Panc1 (cell line): ENCODE data around the gene MTOR. TPM values are rescaled to one million over a fixed set of nuclear protein-coding genes. Genes with fewer than 3 reads are reported as not detected.

Experiments used
- ATAC-seq: fragments of 200-7000 bp; cut with Tn5 transposase; 2 replicates; pipeline ENCODE4 v1.9.1; 2020; ENCODE audit warnings: mild to moderate bottlenecking, moderate library complexity
- BruUV-seq: library from RNA; stranded (reverse); fragments of 400-500 nt; replicated peaks from 2 replicates; lab custom pipeline; 2021; lab: Mats Ljungman, UMichigan
- CTCF ChIA-PET: fragments of 300-600 bp; sonication (Branson Sonifier 250); formaldehyde crosslinking; loops from one replicate; lab custom pipeline; 2022; ENCODE audit warnings: antibody characterized with exemption; lab: Charles Lee
- POLR2A ChIA-PET: fragments of 300-600 bp; sonication (Branson Sonifier 250); formaldehyde crosslinking; loops from one replicate; lab custom pipeline; 2022; ENCODE audit warnings: antibody characterized with exemption; lab: Charles Lee
- DNase-seq: peaks from one replicate; pipeline ENCODE4 v3.0.0-alpha.2; 2010; ENCODE audit warnings: low read depth, low spot score
- H3K27ac ChIP-seq: 2 replicates; pipeline ENCODE4 v1.5.1; 2011; ENCODE audit warnings: mild to moderate bottlenecking, low read length, inconsistent platforms
- H3K27me3 ChIP-seq: fragments of 200-500 bp; sonication (Bioruptor generic); 2 replicates; pipeline ENCODE4 v1.6.0; 2014; ENCODE audit warnings: low read length, inconsistent platforms; ENCODE audit not compliant: control insufficient read depth, insufficient read depth
- H3K36me3 ChIP-seq: fragments of 200-500 bp; sonication (Bioruptor generic); 2 replicates; pipeline ENCODE4 v1.5.1; 2014; ENCODE audit warnings: inconsistent platforms, mild to moderate bottlenecking, low read length, moderate library complexity; ENCODE audit not compliant: control insufficient read depth, insufficient read depth
- H3K4me1 ChIP-seq: 2 replicates; pipeline ENCODE4 v1.5.1; 2011; ENCODE audit warnings: inconsistent platforms, mild to moderate bottlenecking, low read length, moderate library complexity; ENCODE audit not compliant: control insufficient read depth, insufficient read depth
- H3K4me3 ChIP-seq, 2 experiments: 2 replicates each; pipeline ENCODE4 v1.5.1; 2011 to 2012; ENCODE audit warnings: low read depth in 2 of 2, low read length in 2 of 2, mild to moderate bottlenecking in 2 of 2, inconsistent platforms in 1 of 2, moderate library complexity in 1 of 2
- H3K9me3 ChIP-seq: fragments of 200-500 bp; sonication (Bioruptor generic); 2 replicates; pipeline ENCODE4 v1.5.1; 2014; ENCODE audit warnings: low read depth, mild to moderate bottlenecking, inconsistent platforms, low read length, moderate library complexity; ENCODE audit not compliant: control insufficient read depth, insufficient read depth
- POLR2AphosphoS5 ChIP-seq: IDR thresholded peaks from 2 replicates; pipeline ENCODE4 v1.6.1; 2012; ENCODE audit warnings: mild to moderate bottlenecking, low read depth, low read length, moderate library complexity
- SIN3A ChIP-seq: IDR thresholded peaks from 2 replicates; pipeline ENCODE4 v1.6.1; 2012; ENCODE audit warnings: low read depth, mild to moderate bottlenecking, low read length, moderate library complexity, borderline replicate concordance; ENCODE audit not compliant: insufficient read depth
- TCF7L2 ChIP-seq: IDR thresholded peaks from 2 replicates; pipeline ENCODE4 v1.6.1; 2011; ENCODE audit warnings: mild to moderate bottlenecking, low read depth, low read length, inconsistent platforms
- in situ Hi-C: cut with HindIII; loops from 2 replicates; pipeline ENCODE4 v1.10.0; 2016; ENCODE audit warnings: low sequenced_read_pairs, low pct_unique_long_range_greater_than_20kb
- intact Hi-C: fragments of 100-400 bp; cut with micrococcal nuclease; formaldehyde crosslinking; loops from one replicate; pipeline ENCODE4 v1.10.0; 2022; ENCODE audit not compliant: unreplicated experiment
- total RNA-seq: library from RNA; stranded (reverse); gene quantifications from one replicate; pipeline ENCODE4 v1.2.1, GENCODE V29; 2021; ENCODE audit not compliant: unreplicated experiment
- TF ChIP-seq, protein P1 (sequence below), 2 experiments: IDR thresholded peaks; 2 replicates each; pipeline ENCODE4 v1.6.1; 2011 to 2012; ENCODE audit warnings: low read depth in 2 of 2, control low read depth in 1 of 2, low read length in 1 of 2, mild to moderate bottlenecking in 1 of 2, moderate library complexity in 1 of 2; ENCODE audit not compliant: insufficient read depth in 1 of 2
- TF ChIP-seq, protein P2 (sequence below): fragments of 450-650 bp; IDR thresholded peaks from 2 replicates; pipeline ENCODE4 v1.5.1; 2017; ENCODE audit warnings: mild to moderate bottlenecking

Gene MTOR
- total RNA-seq, 1 experiment from 2014 or later: 71.2 TPM

- Histone ChIP-seq H3K9me3 (no peaks in the 10 kb centered on the region), H3K4me3 (no peak overlapping the region), H3K27me3 (no peaks in the 10 kb centered on the region), H3K4me1 (no peaks in the 10 kb centered on the region), H3K27ac (no peak overlapping the region; the same call in 1 of the 2 replicates), H3K36me3 (peaks cover 19% of the 10 kb centered on the region)
- ATAC-seq: no peak
- in situ Hi-C loops: no loop called here
- intact Hi-C loops: no loop called here
- TF ChIP-seq TCF7L2: no peak
- TF ChIP-seq, protein P1, sequence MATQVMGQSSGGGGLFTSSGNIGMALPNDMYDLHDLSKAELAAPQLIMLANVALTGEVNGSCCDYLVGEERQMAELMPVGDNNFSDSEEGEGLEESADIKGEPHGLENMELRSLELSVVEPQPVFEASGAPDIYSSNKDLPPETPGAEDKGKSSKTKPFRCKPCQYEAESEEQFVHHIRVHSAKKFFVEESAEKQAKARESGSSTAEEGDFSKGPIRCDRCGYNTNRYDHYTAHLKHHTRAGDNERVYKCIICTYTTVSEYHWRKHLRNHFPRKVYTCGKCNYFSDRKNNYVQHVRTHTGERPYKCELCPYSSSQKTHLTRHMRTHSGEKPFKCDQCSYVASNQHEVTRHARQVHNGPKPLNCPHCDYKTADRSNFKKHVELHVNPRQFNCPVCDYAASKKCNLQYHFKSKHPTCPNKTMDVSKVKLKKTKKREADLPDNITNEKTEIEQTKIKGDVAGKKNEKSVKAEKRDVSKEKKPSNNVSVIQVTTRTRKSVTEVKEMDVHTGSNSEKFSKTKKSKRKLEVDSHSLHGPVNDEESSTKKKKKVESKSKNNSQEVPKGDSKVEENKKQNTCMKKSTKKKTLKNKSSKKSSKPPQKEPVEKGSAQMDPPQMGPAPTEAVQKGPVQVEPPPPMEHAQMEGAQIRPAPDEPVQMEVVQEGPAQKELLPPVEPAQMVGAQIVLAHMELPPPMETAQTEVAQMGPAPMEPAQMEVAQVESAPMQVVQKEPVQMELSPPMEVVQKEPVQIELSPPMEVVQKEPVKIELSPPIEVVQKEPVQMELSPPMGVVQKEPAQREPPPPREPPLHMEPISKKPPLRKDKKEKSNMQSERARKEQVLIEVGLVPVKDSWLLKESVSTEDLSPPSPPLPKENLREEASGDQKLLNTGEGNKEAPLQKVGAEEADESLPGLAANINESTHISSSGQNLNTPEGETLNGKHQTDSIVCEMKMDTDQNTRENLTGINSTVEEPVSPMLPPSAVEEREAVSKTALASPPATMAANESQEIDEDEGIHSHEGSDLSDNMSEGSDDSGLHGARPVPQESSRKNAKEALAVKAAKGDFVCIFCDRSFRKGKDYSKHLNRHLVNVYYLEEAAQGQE (IDR thresholded peaks at IDR 0.05; ENCODE audit: insufficient read depth in 1 of 2, low read depth in 2 of 2, low read length in 1 of 2): no peak
- TF ChIP-seq POLR2AphosphoS5: no peak
- TF ChIP-seq, protein P2, sequence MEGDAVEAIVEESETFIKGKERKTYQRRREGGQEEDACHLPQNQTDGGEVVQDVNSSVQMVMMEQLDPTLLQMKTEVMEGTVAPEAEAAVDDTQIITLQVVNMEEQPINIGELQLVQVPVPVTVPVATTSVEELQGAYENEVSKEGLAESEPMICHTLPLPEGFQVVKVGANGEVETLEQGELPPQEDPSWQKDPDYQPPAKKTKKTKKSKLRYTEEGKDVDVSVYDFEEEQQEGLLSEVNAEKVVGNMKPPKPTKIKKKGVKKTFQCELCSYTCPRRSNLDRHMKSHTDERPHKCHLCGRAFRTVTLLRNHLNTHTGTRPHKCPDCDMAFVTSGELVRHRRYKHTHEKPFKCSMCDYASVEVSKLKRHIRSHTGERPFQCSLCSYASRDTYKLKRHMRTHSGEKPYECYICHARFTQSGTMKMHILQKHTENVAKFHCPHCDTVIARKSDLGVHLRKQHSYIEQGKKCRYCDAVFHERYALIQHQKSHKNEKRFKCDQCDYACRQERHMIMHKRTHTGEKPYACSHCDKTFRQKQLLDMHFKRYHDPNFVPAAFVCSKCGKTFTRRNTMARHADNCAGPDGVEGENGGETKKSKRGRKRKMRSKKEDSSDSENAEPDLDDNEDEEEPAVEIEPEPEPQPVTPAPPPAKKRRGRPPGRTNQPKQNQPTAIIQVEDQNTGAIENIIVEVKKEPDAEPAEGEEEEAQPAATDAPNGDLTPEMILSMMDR: no peak
- TF ChIP-seq SIN3A: no peak
- no peak for DNase-seq
- BruUV-seq: no TSS peak
- CTCF ChIA-PET: no interaction called here
- POLR2A ChIA-PET: interaction anchor here (0.7 kb wide), 1 partner anchor 306 kb away, joined by 3 read pairs; no protein-coding TSS in a partner anchor
Observed at GRCh38 chr1:11198851-11199594, 63.3 kb downstream of the MTOR start.

GRCh38 chr1:11198257-11198656, 64.1 kb downstream of the MTOR start:
- ATAC-seq (no peak), DNase-seq (no peak)
- no peaks in the 10 kb centered on the region for H3K9me3 ChIP-seq
- peaks cover 16% of the 10 kb centered on the region for H3K36me3 ChIP-seq
- ChIA-PET POLR2A (interaction anchor here (0.7 kb wide), 1 partner anchor 307 kb away, joined by 3 read pairs; no protein-coding TSS in a partner anchor), CTCF (interaction anchor here (0.9 kb wide), 1 partner anchor 161 kb away, joined by 3 read pairs; no protein-coding TSS in a partner anchor)
- TF ChIP-seq, protein P2: no peak
- TF ChIP-seq, protein P1 (IDR thresholded peaks at IDR 0.05; ENCODE audit: insufficient read depth in 1 of 2, low read depth in 2 of 2, low read length in 1 of 2): no peak
- TF ChIP-seq SIN3A: no peak
- TF ChIP-seq POLR2AphosphoS5: no peak
- TF ChIP-seq TCF7L2: no peak
- no peaks in the 10 kb centered on the region for H3K27me3 ChIP-seq
- H3K4me3 ChIP-seq: no peak overlapping the region
- in situ Hi-C loops (no loop called here), intact Hi-C loops (no loop called here)
- no peak overlapping the region for H3K27ac ChIP-seq
- H3K4me1 ChIP-seq: no peaks in the 10 kb centered on the region
- BruUV-seq: no TSS peak
